Activated naive CD8-positive, alpha-beta T cell treated with anti-CD3 and anti-CD28 coated beads, Interleukin-2, amount 10 ng/mL, durations not matched to agents 7 days and 5 days (primary cell): ENCODE results near the gene BEND5. TPM values are rescaled to one million over a fixed set of nuclear protein-coding genes. Genes with fewer than 3 reads are reported as not detected.

Experiments used
- ATAC-seq: fragments of 150-1000 bp; cut with Tn5 transposase; one replicate; pipeline ENCODE4 v1.10.0; 2021; ENCODE audit warnings: low read depth, moderate library complexity
- POLR2A ChIA-PET: fragments of 350-600 bp; sonication (Branson Sonifier 250); formaldehyde crosslinking; loops from one replicate; lab custom pipeline; 2021; ENCODE audit warnings: antibody characterized with exemption; lab: Charles Lee
- DNase-seq: peaks from one replicate; pipeline ENCODE4 v3.0.0; 2021
- H3K27ac Mint-ChIP-seq: one replicate; pipeline ENCODE4 v1.8.0; 2022; ENCODE audit warnings: mild to moderate bottlenecking, mixed read lengths
- H3K27me3 Mint-ChIP-seq: one replicate; pipeline ENCODE4 v1.8.0; 2022; ENCODE audit warnings: mild to moderate bottlenecking, moderate library complexity, mixed read lengths
- H3K36me3 Mint-ChIP-seq: one replicate; pipeline ENCODE4 v1.8.0; 2021; ENCODE audit warnings: mild to moderate bottlenecking, mixed read lengths
- H3K4me1 Mint-ChIP-seq: one replicate; pipeline ENCODE4 v1.8.0; 2021; ENCODE audit warnings: mixed read lengths
- H3K4me3 Mint-ChIP-seq: one replicate; pipeline ENCODE4 v1.8.0; 2022; ENCODE audit warnings: mild to moderate bottlenecking, moderate library complexity, mixed read lengths
- H3K9me3 Mint-ChIP-seq: one replicate; pipeline ENCODE4 v1.8.0; 2021; ENCODE audit warnings: mixed read lengths
- total RNA-seq, 2 experiments: library from RNA; stranded (reverse); gene quantifications; one replicate each; pipeline ENCODE4 v1.2.3, GENCODE V29; 2021

BEND5 gene
- total RNA-seq, 2 experiments from 2014 or later = 12.0 to 12.4 TPM

GRCh38 chr1:48678710-48679505 is 97.8 kb downstream of the BEND5 start:
- peaks cover 9% of the 10 kb centered on the region for H3K27me3 Mint-ChIP-seq
- H3K27ac Mint-ChIP-seq = no peak overlapping the region
- no peak overlapping the region for H3K4me3 Mint-ChIP-seq

More at GRCh38 chr1:48678710-48679505, 97.8 kb downstream of the BEND5 start:
- Mint-ChIP-seq H3K4me1 (peaks cover 2% of the 10 kb centered on the region), H3K36me3 (no peaks in the 10 kb centered on the region), H3K9me3 (no peaks in the 10 kb centered on the region)
- ATAC-seq (no peak), DNase-seq (no peak)
- POLR2A ChIA-PET = no interaction called here
